HG02938 (cell line): ENCODE results near the gene ACSM2A.
"Not testable (repeated sequence)": the region's sequence is repeated elsewhere in the genome, so short reads cannot be mapped to it uniquely, and the experiment has no call there.

Experiments
- ATAC-seq: cut with Tn5 transposase; IDR thresholded peaks from one replicate; pipeline ENCODE4 v1.9.1; 2021; ENCODE audit warnings: mild to moderate bottlenecking, moderate library complexity; ENCODE audit not compliant: unreplicated experiment

Gene ACSM2A

DNA sequence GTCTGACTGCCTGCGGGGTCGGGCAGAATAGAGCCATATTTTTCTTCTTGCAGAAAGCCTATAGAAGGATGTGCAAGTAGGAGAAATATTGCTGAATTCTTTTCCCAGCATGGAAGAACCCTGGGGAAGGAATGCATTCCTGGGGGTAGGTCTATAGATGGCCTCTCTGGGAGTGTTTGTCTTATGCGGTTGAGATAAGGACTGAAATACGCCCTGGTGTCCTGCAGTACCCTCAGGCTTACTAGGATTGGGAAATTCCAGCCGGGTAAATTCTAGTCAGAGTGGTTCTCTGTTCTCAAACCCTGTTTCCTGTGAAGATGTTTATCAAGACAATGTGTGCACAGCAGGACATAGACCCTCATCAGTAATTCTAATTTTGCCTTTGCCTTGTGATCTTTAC lies 2.3 kb downstream of the ACSM2A start:
- not testable (repeated sequence) for ATAC-seq

DNA sequence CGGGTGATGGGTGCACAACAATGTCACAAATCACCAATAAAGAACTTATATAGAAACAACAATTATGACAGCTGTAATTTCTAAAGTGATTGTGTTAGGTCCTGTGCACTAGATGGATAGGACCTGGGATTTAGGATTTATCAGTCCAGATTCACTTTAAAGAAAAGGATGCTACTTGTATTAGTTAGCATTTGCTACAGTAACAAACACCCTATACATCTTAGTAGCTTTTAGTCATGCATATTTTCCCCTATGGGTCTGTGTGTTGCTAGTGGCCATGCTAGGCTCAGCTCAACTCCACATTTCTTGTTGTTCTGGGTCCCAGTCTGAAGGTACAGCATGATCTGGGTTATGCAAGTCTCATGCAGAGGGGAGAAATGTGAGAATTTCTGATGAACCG lies 7.9 kb downstream of the ACSM2A start:
- not testable (repeated sequence) for ATAC-seq

DNA sequence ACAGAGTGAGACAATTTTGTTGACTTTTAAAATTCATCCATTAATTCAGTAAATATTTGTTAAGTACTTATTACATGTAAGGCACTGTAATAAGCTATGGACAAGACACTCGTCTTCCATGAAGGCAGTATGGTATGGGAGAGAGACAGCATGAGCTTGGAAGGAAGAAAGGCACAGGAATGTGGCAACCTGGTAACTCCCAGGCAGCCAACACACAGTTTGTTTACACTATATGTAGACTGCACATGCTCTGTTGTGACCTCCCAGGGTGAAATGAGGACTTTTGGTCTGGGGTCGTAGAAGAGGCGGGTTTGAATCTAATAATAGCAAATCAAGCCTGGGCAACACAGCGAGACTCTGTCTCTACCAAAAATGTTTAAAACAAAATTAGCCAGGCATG lies 9.0 kb downstream of the ACSM2A start:
- not testable (repeated sequence) for ATAC-seq

- not testable (repeated sequence) for ATAC-seq
Observed at GRCh38 chr16:20468954-20469353, 17.6 kb downstream of the ACSM2A start.

DNA sequence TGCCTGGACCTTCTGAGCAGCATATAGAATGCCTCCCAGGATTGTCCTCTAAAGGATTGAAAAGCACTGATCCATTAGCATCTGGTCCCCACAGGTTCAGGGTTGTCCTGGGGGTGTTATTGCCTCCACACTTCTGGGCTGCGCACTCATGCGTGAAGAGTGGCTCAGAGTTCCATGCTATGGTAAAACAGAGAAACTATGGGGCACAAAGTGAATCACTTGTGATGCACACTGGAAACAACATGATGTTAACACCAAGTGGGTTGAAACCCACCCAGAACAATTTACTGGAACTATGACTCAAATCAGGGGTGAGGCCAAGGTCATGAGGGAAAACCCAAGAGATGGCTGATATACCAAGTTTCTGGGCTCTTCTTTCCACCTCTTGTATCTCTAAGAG lies 18.6 kb downstream of the ACSM2A start:
- ATAC-seq = not testable (repeated sequence)

DNA sequence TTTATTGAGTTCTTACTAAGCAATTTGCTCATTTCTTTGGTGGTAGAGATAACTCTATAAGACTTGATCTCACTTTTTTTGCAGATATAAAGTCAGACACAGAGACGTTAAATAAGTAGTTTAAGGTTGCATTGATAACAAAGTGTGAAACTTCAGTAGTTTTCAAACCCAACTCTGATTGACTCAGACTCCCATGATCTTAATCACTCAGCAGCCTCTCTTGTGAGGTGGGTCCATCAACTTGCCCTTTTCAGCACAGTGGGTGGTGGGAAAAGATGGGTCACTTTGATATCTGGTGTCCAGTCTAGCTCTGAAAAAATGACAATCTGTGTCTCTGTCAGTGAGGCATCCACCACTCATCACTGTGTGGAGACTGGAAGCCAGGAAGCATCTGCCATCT lies 19.4 kb downstream of the ACSM2A start:
- ATAC-seq = not testable (repeated sequence)

- not testable (repeated sequence) for ATAC-seq
Observed at GRCh38 chr16:20477188-20477744, 25.9 kb downstream of the ACSM2A start.

GRCh38 chr16:20483989-20484388 lies 32.7 kb downstream of the ACSM2A start:
- ATAC-seq = not testable (repeated sequence)

DNA sequence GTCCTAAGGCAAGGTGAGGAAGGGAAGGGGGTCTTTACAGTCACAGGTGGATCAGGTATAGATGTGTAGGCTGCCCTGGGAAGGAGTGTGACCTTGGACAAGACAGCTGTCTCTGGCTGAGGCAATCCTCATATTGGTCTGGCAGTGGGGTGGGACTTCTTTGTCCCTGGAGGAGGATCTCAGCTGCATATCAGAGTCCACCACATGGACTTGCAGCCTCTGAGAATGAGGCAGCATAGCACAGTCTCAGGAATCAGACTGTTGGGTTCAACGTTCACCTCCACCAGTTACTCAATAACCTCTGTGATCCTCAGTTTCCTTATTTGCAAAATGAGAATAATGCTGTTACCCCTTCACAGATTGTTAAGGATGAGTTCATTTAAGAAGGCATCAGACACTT lies 33.4 kb downstream of the ACSM2A start:
- no peak for ATAC-seq

DNA sequence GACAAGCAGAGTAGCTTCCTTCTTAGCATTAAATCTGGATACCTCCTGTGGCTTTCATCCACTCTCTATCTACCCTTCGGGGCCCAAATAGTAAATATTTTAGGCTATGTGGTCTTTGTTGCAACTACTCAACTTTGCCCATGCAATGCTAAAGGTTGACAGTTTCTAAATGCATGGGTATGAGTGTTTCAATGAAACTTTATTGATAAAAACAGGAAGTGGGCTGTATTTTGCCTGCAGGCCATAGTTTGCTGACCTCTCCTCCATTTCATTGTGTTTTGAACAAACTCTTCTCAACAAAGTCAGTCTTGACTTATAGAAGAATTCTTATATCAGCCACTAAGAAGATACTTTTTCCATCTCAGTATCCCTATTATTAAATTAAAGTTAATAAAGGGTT lies 34.1 kb downstream of the ACSM2A start:
- no peak for ATAC-seq

- ATAC-seq = not testable (repeated sequence)
Observed at GRCh38 chr16:20490994-20491393, 39.7 kb downstream of the ACSM2A start.

- ATAC-seq = not testable (repeated sequence)
Observed at GRCh38 chr16:20491448-20491847, 40.1 kb downstream of the ACSM2A start.

- no peak for ATAC-seq
Observed at GRCh38 chr16:20504418-20504817, 53.1 kb downstream of the ACSM2A start.

GRCh38 chr16:20507280-20507679 lies 56.0 kb downstream of the ACSM2A start:
- ATAC-seq = no peak

- no peak for ATAC-seq
Observed at GRCh38 chr16:20510323-20510722, 59.0 kb downstream of the ACSM2A start.

DNA sequence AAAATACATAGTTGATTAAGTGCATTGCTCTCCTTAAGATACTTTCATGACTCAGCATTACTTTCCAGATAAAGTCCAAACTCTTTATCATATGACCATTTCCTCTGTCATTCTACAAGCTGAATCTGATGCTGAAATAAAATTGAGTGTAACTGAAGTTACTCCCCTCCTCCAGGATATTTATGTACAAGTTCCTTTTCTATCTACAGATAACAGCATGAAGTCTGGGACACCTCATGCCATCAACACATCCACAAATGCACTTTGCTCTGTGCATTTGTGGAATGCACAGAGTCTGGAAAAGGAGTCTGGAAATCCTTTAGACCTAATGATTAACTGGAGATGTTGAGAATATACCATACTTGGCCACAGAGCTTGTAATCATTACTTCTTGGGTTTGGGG lies 64.4 kb downstream of the ACSM2A start:
- no peak for ATAC-seq

DNA sequence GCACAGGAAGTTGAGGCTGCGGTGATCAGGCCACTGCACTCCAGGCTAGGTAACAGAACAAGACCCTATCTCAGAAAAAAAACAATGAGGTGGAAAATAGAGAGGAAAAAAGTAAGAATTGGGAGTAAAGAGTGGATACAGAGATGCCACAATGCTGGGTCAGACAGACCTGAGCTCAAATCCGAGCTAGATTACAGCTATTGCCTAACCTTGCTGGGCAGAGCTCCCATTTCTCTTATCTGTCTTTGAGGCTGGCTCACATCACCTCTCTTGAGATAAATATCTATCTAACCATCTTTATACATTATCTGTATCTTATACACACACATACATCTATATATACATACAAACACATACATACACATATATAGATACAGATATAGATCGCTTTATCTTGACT lies 65.8 kb downstream of the ACSM2A start:
- no peak for ATAC-seq

DNA sequence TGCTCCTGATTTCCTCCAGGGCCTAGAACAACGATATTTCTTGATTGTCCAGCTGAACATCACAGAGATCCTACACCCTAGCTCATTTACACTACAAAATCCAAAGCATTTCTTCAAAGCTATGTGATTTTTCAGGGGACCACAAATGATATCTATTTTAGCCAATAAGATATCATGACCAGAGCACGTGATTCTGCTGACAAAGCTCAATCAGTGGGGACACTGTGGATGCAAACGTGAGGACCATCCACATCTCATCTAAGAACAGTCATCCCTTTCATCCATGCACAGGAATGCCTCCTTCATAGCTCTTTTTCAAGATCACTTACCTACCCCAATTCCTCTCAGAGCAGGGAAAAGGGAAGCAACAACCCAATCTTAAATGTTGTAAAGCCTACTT lies 67.9 kb downstream of the ACSM2A start:
- no peak for ATAC-seq

GRCh38 chr16:20520103-20520502 lies 68.8 kb downstream of the ACSM2A start:
- no peak for ATAC-seq

GRCh38 chr16:20531795-20532194 lies 80.5 kb downstream of the ACSM2A start:
- not testable (repeated sequence) for ATAC-seq

DNA sequence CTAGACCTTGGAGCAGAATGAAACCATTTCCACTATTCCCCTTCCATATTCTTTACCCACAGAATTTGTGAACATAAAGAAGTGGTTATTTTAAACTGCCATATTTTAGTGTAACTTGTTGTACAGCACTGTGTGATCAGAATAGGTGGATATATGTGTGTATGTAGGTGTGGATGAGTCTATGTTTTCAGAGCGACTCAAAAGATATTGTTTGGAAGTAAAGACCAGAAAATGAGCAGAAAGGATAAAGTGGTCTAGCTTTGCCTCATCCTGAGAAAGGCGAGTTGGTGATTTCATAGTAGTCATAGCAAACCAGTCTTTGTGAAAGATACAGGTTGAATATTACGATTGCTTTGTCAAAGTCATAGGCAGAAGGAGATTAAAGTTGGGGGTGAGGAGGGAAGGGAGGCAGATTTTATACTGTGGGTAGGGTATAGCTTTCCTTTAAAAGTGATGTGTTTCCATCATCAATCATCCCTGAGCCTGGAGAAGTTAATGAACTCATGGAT lies 81.0 kb downstream of the ACSM2A start:
- ATAC-seq = not testable (repeated sequence)

DNA sequence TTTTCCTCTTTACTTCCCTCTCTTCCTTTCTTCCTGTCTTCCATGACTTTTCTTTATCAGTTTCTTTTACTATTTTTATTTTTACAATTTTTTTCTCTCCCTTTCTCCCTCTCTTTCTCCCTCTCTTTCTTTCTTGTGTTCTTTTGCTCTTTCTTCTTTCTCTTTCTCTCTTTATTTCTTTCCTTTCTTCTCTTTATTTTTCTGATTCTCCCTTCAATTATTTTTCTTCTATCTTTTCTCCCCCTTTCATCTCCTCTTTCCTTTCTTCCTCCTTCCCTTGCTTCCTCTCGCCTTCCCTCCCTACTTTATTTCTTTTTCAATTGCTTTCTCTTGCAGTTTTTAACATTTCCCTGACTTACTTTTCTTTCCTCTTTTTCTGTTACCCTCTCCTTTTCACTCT lies 85.3 kb downstream of the ACSM2A start:
- not testable (repeated sequence) for ATAC-seq
